Measurements from ENCODE around the gene RPS6KA6.
A peak's percentile ranks its signal among the peaks of the same experiment; 100 is the strongest.

RPS6KA6 gene

DNA sequence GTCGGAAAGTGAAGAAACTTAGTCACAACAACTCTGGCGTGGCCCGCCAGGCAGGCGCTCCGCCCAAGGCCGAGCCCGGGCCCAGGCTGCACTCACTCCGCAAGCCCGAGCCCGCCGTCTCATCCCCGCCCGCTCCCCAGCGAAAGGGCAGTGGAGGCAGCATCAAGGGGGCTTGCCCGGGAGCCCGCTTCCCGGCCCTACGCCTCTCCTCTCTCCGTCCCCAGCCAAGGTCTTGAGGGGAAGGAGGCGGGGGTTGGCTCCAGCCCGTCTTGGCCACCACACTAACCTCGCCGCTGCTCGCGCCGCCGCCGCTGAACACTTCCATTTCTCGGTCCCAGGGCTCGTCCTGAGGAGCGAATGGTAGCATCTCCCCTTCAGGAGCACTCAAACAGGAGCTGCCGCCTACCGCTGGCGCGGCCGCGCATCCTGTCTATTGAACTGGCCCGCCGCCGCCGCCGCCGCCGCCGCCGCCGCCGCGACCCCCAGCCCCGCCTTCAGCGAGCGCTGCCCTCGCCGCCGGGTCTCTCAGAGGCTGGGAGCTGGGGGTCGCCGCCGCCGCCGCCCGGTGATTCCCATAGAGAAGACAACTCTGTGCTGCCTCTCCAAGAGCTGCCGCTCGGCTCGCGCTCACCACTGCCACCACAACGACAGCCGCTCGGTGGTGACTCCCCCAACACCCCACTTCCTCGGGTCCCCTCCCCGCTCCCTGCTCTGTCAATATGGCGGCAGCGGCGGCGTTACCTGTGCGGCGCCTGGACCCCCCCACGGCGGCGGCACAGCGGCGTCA, at the start of gene RPS6KA6:
TSS of gene RPS6KA6 (minus strand) at position 667 of the 787 bp plus-strand sequence. CDS start at position 367, 300 bp downstream.
- DNase-seq: peak; percentile 52

DNA sequence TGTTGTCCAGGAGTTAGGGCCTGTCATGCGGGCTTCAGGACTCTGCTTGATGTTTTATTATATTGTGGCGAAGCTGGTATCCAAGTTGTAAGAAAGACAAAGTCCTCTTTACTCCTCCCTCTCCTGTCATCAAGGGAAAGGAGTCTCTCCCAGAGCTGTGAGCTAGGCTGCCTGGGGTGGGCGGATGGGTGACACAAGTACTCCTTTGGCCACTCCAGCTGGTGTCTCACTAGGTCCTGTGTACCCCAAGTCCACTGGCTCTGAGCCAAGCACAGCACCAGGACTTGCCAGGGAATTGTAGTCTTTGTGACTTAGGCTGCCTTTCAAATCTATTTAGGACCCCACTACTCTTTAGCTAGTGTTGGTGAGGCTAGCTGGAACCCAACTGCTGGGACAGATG, 36.7 kb upstream of the RPS6KA6 start:
- DNase-seq: no peak

DNA sequence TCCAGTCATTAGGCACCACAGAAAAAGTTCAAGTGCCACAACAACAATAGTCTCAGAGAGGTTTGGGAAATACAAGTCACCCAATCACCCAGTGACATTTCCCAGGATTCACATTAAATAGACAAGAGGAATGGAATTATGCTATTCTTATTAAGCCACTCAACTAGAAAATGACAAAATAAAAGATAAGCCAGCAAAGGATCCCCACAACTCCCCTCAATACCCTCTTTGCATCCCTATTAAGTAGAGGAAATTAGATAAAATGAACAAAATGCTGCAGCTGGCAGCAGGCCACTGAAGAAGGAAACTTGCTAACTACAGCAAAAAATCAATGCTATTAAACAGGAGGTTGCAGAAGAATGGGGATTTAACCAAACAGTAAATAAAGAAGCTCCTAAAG, 35.3 kb upstream of the RPS6KA6 start:
- DNase-seq: no peak

DNA sequence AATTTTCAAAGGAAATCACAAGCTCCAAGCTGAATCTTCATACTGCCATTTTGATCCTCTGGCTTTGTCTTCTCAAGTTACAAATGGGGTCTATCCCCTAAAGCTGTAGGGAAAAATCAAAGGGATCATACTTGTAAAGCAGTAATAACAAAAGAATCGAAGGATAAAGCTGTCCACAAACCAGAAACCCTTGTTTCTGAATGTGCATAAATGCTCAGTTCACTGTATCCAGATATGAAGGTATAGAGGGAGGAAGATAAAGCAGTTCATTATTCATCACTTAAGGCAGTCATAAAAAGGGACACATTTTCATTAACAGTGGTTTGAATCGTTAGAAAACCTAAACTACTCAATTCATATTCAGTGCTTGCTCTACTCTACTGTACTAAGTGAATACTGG, 33.2 kb upstream of the RPS6KA6 start:
- no peak for DNase-seq

DNA sequence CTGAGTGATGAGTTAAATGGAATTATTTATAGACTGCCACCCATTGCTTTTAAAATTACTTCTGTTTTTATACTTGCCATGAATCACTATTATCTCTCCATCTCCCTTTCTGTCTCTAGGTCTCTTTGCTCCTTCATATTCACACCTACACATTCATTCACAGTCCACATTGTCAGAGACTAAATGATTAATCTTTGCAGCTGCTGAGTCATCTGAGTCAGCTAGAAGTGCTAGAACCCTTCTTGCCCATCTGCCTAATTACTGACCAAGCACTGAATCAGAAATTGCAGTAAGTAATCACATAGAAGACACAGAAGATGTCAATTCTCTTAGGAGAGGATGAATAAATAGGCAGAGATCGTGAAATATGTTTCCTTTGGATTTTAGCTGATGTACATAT, 31.6 kb upstream of the RPS6KA6 start:
- no peak for DNase-seq

DNA sequence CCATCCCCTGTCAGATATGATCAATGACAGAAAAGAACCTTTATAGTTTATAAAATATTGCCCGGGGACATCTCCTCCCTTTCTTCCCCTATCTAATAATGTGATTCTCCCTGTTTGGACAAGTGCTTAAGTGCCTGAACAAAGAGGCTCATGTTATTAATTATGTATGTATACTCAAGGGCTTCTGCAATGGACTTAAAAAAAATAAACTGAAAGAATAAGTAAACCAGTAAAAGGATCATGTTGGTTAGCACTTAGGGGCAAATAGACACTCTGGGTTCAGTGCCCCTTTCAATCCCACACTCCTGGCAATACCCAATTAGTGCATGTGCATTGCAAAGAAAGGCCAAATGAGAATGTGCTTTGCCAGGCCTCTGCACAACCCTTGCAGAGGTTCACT, 30.7 kb upstream of the RPS6KA6 start:
- no peak for DNase-seq

DNA sequence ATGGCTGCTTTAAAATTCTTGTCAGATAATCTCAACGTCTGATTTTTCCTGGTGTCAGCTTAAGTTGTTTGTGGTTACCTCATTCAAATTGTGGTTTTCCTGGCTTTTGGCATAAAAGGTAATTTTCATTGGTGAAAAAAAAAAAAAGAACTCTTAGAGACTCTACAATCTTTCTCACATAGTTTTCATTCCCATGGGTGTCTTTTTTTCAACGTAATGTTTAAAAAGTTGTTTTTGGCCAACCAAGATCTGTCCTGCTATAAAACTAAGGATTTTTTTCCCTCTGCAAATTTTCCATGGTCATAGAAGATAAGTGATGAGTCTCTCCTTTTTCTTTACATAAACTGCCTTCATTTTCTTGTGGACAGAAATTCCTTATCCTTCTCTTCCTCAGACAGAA, 28.9 kb upstream of the RPS6KA6 start:
- DNase-seq: no peak

DNA sequence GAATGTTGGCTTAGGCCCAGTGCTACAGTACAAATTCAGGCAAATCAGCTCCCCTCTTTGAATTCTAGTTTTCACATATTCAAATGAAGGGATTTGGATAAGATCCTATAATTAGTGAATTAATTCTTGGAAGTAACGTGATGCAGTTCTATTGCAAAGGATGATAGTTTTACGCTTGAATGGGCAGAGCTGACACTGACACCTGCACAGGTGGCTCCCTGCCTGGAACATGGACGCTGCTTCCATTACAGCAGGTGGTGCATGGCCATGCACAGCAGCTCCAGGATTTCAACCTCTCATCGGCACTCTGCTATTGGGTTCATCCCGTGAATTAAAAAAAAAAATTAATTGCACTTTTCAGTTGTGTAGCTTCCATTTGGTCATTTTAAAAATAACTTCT, 28.4 kb upstream of the RPS6KA6 start:
- DNase-seq: peak; percentile 43

DNA sequence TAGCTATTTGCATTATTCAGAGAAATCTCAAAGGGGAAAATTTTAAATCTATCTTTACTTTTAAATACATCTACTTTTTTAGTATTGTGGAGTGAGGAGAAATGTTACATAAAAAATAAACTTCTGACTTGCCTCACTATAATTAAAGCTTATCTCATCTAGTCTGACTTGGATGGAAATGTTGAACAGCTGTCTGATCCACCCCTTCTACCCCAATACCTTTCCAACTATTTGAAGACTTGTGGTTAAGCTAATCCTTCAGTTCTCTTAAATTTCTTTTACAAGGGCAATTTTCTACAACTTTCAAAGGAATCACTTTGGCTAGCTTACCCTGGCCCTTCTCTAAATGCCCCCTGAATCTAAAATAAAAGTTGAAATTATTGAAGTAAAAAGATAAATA, 17.3 kb upstream of the RPS6KA6 start:
- DNase-seq: no peak

DNA sequence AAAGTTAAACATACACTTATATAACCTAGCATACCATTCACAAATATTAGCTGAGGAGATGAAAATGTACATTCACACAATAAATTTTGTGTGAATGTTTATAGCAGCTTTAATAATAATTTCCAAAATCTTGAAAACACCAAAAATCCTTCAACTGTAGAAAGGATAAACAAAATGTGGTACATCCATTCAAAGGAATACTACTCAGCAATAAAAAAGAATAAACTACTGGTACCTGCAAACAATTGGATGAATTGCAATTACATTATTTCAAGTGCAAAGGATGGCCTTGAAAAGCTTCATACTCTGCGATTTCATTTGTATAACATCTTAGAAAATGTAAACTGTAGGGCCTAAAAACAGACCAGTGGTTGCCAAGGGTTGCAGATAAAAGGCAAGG, 11.7 kb upstream of the RPS6KA6 start:
- DNase-seq: no peak

DNA sequence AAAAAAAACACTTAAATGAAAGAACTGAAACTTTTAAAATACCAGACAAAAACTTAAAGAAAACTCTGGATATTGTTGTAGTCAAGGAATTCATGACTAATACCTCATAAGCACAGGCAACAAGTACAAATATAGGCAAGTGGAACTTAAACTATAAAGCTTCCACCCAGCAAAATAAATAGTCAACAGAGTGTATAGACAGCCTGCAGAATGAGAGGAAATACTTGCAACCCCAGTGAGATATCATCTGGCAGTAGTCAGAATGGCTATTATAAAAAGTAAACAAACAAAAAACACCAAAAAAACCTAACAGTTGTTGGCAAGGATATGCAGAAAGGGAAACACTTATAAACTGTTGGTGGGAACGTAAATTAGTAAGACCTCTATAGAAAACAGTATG, 9.6 kb upstream of the RPS6KA6 start:
- no peak for DNase-seq

DNA sequence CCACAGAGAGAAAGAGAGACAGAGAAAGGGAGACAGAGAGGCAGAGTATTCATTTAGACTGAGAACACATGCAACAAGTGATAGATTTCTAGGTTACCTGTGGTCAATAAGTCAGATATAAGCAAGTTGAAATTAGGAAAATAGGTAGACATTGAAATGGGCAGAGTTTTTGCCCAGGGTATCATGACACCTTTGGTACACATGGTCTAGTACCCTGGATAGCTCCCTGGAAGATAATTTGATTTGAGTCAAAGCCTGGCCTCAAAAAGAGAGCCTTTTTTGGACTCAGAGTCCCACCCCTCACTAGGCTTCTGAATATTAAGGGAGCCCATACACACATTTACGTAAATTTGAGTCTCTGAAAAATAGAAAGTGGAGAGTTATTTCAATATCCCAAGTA, 4.0 kb upstream of the RPS6KA6 start:
- no peak for DNase-seq

DNA sequence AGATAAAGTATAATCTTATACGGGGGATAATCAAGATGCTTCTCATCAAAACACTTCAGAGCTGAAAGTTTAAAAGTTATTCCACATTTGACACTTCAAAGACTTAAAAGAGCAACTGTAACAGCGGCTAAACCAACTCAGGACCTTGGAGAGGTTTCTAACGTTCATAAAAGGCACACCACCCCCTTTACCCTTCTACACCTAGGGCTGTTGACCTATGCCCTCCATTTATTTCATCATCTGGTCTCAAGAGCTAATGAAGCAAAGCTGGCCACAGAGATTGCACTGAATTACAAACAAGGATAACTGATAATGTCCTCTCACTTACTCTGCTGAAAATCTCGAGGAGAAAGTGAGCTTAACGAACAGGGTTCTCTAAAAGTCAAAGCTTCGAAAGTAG, 1.1 kb upstream of the RPS6KA6 start:
- DNase-seq: no peak

DNA sequence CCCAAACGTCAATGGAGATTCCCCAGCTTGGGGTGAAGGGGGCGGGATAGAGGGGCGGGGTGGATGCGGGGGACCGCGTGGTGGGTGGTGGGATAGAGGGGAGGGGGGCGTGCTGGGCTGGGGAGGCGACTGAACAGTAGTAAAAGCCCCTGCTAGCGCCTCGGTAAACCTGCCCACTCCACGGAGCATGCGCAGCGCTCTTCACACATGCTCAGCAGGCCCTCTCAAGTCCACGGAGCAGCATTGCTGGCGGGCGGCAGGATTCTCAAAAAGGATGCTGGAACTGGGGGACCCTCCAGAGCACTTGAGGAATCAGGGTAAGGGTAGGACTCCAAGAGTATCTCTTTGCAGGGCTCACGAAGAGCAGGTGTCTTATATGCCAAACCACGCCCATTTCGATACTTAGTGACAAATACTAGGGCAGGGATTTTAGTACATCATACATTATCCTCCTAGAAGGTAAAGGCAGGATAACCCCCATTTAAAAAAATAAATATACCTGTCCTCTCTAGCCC, 378 bp upstream of the RPS6KA6 start:
- peak; percentile 52 for DNase-seq

DNA sequence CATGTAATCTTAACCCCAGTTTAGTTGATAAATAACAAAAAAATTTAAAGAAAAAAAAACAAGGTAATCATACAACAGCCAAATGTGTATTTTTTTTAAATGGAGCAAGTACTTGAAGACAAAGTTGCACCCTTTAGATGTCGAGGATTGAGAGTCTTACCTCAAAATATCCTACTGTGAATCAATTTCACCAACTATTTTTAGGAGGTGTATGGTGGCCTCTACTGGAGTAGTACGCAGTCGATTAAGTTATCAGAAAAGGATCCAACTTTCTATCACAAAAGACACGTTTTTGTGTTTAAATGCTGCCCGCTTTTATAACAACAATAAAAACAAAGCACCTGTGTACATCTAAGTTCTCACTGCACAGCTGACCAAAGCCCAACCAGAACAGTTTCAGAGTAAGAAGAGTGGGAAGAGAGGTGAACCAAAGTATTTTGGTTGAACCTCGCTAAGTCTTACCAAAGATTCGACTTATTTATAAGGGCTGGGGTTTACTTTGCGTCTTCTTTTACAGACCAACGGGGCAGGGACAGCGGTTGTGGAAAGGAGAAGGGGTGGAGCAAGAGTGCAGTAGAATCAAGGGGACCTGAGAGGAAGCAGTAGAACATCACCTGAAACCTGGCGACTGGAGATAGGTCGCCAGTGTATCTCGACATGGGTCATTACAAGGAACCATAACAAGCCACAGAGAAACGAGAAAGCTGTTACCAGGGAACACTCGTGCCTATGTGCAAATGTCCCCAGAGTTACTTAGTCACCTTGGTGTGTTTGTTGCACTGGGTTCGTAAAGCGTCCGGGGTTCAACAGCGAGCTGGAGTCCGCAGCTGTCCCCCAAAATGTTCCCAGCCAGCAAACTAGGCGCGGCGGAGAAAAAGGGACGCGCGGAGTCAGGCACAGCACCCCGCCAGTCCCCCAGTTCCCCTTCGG, 1.1 kb downstream of the RPS6KA6 start:
- no peak for DNase-seq

DNA sequence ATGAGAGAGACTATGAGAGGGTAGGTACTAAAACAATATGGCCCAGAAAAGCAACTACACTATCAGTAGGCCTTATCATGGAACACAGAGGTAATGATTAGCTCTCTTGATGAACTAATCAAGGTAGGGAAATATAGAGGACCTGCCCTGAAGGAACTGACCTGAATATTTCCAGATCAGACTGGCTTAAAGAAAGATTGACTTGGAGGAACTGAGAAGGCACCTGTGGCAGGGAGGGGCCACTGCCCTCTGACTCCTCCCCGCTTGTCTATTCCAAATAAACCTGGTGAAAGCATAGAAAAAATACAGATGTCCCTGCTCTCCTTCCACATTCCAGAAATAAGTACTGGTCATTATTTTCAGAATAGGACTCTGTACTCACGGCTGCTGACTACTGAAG, 5.5 kb downstream of the RPS6KA6 start:
- DNase-seq: no peak

DNA sequence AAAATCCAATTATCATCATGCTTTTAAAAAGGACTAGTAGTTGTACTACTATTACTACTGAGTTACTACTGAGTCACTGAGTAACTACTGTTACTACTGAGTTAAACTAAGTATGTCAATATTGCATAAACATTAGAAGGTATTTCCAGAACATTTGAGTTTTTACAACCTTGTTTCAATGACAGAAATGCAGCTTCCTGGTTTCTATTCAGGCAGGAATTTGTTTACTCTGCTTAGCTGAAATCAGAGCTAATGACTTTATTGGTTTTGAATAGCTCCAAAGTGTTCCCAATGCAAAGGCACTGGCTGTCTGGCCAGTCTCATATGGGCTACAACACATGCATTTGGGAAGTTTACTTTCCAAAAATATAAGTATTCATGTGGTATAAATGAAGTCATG, 12.0 kb downstream of the RPS6KA6 start:
- no peak for DNase-seq

DNA sequence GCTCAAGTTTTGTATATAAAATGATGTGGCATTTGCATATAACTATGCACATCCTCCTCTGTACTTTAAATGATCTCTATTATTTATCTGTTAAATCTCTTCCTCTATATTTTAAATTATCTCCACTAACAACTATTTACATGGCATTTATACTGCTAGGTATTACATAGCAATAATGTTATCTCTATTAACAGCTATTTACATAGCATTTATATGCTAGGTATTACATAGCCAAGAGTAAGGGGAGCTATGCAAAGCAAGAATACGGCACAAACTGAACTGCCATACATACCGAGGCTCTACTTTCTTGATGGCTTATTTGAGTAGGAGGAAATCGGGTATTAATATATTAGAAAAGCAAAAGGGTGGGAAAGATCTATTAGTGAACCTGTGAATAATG, 12.7 kb downstream of the RPS6KA6 start:
- no peak for DNase-seq

DNA sequence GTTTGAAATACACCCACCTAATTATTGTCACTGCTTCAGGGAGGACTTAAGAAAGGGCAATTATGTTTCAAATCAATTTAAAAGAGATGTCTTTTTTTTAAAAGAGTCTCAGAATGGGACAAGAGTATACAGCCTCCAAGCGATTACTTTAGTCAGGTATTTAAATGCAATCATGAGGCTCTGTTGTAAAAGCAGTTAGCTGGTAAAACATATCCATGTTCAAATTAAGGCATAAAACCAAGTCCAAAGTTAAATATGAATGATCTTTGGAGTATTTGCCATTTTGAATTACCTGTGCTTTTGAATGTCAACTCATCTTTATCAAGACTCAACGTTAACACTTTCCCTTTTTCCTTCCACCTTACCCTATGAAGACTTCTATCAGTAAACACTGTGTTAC, 13.7 kb downstream of the RPS6KA6 start:
- DNase-seq: no peak

DNA sequence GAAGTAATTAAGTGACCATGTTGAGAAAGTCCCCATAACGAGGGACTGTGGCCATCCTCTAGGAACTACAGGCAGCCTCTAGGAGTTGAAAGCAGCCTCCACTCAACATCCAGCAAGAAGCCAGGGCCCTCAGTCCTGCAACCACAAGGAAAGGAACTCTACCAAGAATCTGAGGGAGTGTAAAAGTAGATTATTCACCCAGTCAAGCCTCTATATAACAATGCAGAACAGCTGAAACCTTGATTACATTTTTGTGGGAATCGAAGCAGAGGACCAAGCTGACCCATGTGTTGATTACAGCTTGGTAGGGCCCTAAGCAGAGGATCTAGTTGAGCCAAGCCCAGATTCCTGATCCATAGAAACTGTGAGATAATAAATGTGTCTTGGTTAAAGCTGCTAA, 17.1 kb downstream of the RPS6KA6 start:
- no peak for DNase-seq

DNA sequence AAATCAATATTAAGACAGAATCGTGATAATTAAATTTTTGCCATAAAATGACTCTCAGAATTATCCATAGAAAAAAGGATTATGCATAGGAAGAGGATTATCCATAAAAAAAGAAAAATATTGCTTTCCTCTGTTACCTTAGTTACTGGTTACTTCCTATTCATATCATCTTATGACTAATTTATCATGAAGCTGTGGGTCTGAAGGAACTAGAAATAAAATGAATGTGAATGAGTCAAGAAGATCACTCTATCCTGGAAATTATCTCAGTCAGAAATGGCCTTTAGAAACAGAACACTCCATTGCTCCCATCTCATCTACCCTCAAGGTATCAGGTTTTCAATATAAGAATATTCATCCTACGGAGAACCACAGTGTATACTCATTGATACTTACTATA, 19.4 kb downstream of the RPS6KA6 start:
- DNase-seq: no peak

DNA sequence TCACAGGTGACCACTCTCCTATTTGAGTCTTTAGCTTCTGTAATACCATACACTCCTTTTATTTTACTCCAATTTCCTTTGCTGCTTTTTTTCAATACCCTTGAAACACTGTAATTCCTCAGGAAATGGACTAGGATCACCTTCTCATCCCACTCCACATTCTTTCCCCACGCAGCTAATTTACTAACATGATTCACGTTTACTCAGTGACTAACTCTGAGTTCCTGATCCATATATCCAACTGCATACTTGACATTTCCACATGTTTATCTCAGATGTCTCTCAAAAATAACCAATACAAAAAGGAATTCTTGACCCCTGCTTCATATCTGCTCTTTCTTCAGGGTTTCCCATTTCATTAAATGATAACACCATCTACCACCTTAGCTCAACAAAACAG, 19.9 kb downstream of the RPS6KA6 start:
- no peak for DNase-seq

DNA sequence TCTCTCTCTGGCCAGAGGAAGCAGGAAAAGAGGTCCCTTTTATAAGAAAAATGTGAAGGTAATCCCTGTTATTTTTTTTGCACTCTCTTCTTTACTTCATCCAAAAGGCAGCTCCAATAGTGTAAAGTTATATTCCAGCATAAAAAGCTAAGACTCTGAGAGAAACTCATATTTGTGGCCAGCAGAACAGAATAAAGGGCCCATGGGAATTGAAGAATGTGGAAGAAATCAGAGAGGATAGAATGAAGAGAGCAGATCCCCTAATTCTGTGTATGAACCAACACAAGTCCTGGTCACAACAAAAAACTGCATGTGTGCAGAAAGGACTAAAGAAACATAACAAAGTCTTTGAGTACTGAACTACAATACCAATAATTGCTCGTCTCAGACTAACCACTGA, 22.3 kb downstream of the RPS6KA6 start:
- no peak for DNase-seq

DNA sequence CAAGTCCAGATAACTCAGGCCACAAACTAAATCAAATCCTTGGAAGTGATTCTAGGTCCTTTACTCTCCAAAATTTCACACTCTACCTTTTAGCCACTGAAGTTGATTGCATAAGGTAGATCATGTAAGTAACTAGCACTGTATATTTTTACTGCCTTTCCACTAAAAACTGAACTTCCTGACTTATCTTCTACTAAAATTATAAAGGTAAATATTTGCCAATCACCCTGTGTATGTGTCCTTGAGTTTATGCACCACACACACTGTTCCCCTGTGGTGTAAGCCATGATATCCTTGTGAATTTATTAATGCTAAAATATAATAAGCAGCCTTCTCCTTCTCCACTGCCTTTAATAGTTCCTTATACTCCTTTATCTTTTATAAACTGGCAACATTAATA, 25.6 kb downstream of the RPS6KA6 start:
- DNase-seq: no peak
